Measurements from ENCODE around the gene ZNF425.
"Not testable (repeated sequence)": the region's sequence is repeated elsewhere in the genome, so short reads cannot be mapped to it uniquely, and the experiment has no call there.

ZNF425 gene

GRCh38 chr7:149133028-149133710 lies 7.0 kb upstream of the ZNF425 start:
- no peak for DNase-seq (ENCODE audit: low read depth, low spot score)
- H3K27ac ChIP-seq = no peak overlapping the region

- no peak overlapping the region for H3K27ac ChIP-seq
- no peak for DNase-seq (ENCODE audit: low read depth, low spot score)
Measured at GRCh38 chr7:149130572-149131198, 4.6 kb upstream of the ZNF425 start.

DNA sequence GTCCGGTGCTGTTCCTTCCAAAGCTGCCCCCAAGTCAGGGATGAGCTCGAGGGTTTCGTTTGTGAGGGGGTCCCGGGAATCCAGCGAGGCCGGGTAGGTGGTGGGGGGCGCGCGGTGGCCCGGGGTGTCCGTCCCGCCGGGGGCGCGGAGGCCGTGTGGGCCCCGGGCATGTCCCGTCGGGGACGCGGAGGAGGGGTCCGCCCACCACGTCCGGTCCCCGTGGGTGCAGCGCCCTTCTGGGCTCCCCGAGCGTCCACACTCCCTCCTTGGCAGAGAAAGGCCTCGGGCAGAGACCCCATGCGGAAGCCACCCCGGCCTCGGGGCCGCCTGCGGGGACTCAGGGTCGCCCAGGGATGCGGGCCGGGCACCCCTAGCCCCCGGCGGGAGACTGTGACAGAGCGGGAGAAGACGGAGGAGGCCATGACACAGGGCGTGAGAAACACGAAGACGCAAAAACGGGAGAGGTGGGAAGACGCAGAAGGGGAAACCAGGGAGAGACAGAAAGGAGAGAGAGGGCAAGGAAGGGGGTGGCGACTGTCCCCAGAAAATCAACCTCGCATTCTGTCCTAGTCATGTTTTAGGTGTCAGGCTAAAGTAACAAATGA lies 640 bp upstream of the ZNF425 start:
- no peak for DNase-seq (ENCODE audit: low read depth, low spot score)

GRCh38 chr7:149125189-149125862 lies 798 bp downstream of the ZNF425 start:
- peak overlapping the region; percentile 97 for H3K27ac ChIP-seq
- no peak for DNase-seq (ENCODE audit: low read depth, low spot score)

More for the DNA sequence above, 640 bp upstream of the ZNF425 start:
- peak overlapping the region; percentile 97 for H3K27ac ChIP-seq

- no peak for DNase-seq (ENCODE audit: low read depth, low spot score)
- no peak overlapping the region for H3K27ac ChIP-seq
Measured at GRCh38 chr7:149109969-149110368, 16.2 kb downstream of the ZNF425 start.

- no peak for DNase-seq (ENCODE audit: low read depth, low spot score)
- H3K27ac ChIP-seq = no peak overlapping the region
Measured at GRCh38 chr7:149104749-149105148, 21.4 kb downstream of the ZNF425 start.

- no peak overlapping the region for H3K27ac ChIP-seq
- DNase-seq (ENCODE audit: low read depth, low spot score) = no peak
Measured at GRCh38 chr7:149104214-149104613, 21.9 kb downstream of the ZNF425 start.

- no peak overlapping the region for H3K27ac ChIP-seq
- no peak for DNase-seq (ENCODE audit: low read depth, low spot score)
Measured at GRCh38 chr7:149103424-149103823, 22.7 kb downstream of the ZNF425 start.

DNA sequence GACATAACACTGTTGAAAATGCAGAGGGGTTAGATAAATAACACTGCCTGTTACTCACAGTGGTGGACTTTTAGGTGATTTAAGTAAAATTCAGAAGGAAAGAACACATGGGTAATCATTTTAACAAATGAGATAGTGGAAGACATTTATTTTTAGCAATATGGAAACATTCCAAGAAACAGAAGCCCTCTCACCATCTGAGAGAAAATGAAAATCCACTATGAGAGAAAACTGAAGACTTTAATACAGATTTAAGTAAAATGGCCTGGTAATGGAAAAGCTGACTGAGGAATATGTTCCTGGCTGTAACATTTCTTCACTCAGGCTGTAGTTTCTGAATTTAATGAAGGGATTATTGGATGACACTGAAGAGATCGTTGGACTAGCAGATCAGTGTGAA lies 23.5 kb downstream of the ZNF425 start:
- no peak overlapping the region for H3K27ac ChIP-seq
- DNase-seq (ENCODE audit: low read depth, low spot score) = no peak

GRCh38 chr7:149100821-149101220 lies 25.3 kb downstream of the ZNF425 start:
- DNase-seq (ENCODE audit: low read depth, low spot score) = no peak
- H3K27ac ChIP-seq = no peak overlapping the region

GRCh38 chr7:149099058-149099457 lies 27.1 kb downstream of the ZNF425 start:
- H3K27ac ChIP-seq = no peak overlapping the region
- no peak for DNase-seq (ENCODE audit: low read depth, low spot score)

DNA sequence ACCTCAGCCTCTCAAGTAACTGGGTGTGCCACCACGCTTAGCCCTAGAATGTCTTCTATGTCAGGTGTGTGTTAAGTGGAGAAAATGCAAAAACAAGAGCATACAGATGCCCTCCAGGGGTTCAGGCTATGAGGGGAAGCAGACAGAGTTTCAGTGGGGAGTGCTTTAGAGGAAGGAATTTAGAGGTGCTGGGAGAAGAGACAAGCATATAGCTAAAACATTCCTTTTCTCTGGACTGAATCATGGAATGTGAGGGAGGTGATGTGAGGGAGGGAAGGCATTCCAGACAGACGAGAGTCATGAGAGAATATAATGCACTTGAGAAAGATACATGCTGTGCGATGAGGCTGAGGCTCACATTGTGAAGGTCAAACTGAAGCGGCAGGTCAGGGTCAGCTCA lies 29.0 kb downstream of the ZNF425 start:
- no peak for DNase-seq (ENCODE audit: low read depth, low spot score)
- H3K27ac ChIP-seq = no peak overlapping the region

- DNase-seq (ENCODE audit: low read depth, low spot score) = no peak
- H3K27ac ChIP-seq = no peak overlapping the region
Measured at GRCh38 chr7:149093228-149093627, 32.9 kb downstream of the ZNF425 start.

DNA sequence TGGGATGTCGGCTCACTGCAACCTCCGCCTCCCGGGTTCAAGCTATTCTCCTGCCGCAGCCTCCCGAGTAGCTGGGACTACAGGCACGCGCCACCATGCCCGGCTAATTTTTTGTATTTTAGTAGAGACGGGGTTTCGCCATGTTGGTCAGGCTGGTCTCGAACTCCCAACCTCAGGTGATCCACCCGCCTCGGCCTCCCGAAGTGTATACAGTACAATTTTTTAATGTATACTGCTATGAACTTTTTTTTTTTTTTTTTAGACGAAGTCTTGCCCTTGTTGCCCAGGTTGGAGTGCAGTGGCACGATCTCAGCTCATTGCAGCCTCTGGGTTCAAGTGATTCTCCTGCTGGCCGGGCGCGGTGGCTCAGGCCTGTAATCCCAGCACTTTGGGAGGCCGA lies 33.9 kb downstream of the ZNF425 start:
- DNase-seq (ENCODE audit: low read depth, low spot score) = not testable (repeated sequence)
- H3K27ac ChIP-seq = peak overlapping the region; percentile 95

- peak within 1 kb of the TSS; percentile 95 for H3K27ac ChIP-seq
- DNase-seq (ENCODE audit: low read depth, low spot score) = no peak
Measured at GRCh38 chr7:149090397-149091195, 35.5 kb downstream of the ZNF425 start, which contains the start of gene ZNF786. Gene ZNF786 (minus strand): TSS chr7:149090718. CDS start chr7:149090640, 78 bp downstream.

- DNase-seq (ENCODE audit: low read depth, low spot score) = no peak
- no peak overlapping the region for H3K27ac ChIP-seq
Measured at GRCh38 chr7:149087376-149087775, 38.7 kb downstream of the ZNF425 start.

GRCh38 chr7:149085866-149086265 lies 40.3 kb downstream of the ZNF425 start:
- no peak for DNase-seq (ENCODE audit: low read depth, low spot score)
- no peak overlapping the region for H3K27ac ChIP-seq

GRCh38 chr7:149084407-149084806 lies 41.7 kb downstream of the ZNF425 start:
- no peak for DNase-seq (ENCODE audit: low read depth, low spot score)
- no peak overlapping the region for H3K27ac ChIP-seq

- no peak for DNase-seq (ENCODE audit: low read depth, low spot score)
- no peak overlapping the region for H3K27ac ChIP-seq
Measured at GRCh38 chr7:149081914-149082313, 44.2 kb downstream of the ZNF425 start.

- DNase-seq (ENCODE audit: low read depth, low spot score) = no peak
- H3K27ac ChIP-seq = no peak overlapping the region
Measured at GRCh38 chr7:149077594-149077993, 48.5 kb downstream of the ZNF425 start.

Measured in epithelial cell of prostate (primary cell).